GM21619 (cell line): ENCODE results near the gene LEF1.

Experiments
- ATAC-seq: cut with Tn5 transposase; IDR thresholded peaks from one replicate; pipeline ENCODE4 v1.9.1; 2021; ENCODE audit not compliant: unreplicated experiment

LEF1 gene

GRCh38 chr4:108168671-108169523 lies at the start of gene LEF1:
Gene LEF1 (minus strand): TSS chr4:108168932. CDS start chr4:108167767, 1,165 bp downstream.
- peak; percentile 26 for ATAC-seq

GRCh38 chr4:108216510-108216909 lies 47.8 kb upstream of the LEF1 start:
- ATAC-seq = no peak

DNA sequence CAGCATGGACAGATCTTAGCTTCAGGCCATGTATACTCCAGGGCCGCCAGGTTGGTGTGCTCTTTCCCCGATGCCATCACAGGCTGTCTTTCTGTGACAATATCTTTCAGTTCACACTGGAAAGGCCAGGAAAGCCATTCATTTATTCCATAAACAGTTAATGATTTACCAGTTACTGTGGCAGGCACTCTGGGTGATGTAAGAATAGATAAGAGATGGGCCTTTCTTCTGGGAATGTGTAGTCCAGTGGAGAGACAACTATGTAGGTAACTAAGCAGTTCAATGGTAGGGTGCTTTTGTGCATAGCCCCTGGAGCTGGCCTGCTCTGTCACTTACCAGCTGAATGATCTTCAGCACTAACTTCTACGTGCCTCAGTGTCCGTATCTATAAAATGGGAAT lies 46.3 kb upstream of the LEF1 start:
- no peak for ATAC-seq

DNA sequence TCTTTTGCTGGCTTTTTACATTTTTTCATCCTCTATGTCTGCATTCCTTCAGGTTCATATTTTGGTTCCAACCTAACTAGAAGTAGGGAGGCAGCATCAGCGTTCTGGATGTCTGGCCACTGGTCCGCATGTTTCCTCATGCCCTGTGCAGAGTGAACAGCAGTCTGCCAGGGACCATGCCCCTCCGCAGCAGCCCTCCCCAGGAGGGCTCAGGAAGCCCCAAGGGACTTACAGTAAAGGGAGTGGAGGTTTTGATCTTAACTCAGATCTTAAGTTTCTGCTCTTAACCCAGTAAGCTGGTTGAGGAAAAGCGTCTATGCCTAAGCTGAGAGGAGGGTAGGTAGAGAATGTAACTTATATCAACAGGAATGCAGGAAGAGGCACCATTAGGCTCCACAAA lies 45.0 kb upstream of the LEF1 start:
- ATAC-seq = no peak

GRCh38 chr4:108213308-108213707 lies 44.6 kb upstream of the LEF1 start:
- ATAC-seq = no peak

DNA sequence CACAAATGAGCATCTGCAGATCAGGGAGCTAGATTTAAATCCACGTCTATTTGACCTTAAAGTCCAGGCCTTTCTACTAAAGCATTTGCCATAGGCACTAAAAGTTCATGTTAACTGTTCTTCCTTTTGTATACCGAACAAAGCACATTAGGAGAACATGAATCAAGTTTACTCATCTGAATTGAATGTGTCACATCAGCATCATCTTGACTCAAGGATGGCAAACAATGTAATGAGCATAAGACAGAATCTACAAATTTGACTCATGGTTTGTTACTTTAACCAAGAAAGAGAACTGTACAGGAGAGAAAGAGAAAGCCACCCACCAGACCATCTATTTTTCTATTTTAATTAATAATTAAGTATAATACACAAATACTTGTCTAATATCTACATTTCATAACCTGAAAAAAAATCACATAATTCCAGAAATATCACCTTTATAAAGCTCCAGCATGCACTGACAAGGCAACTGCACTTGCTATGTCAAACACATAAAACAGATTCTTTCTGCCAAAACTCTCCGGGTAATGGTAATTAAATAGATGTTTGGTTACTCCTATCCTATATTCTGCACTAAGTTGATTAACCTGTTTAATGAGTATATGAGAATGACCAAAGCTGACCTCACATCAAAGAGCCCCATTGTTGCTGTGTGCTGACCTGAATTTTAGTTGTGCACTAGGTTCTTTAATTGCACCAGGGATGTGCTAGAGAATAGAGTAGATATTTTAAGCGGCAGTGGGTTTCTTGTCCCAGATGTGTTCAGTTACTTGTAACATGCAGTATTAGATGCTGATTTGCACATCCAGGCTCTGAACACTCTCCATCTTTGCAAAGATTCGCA lies 42.5 kb upstream of the LEF1 start:
- no peak for ATAC-seq

- ATAC-seq = no peak
Measured at GRCh38 chr4:108209489-108209888, 40.8 kb upstream of the LEF1 start.

GRCh38 chr4:108205859-108206258 lies 37.1 kb upstream of the LEF1 start:
- no peak for ATAC-seq

DNA sequence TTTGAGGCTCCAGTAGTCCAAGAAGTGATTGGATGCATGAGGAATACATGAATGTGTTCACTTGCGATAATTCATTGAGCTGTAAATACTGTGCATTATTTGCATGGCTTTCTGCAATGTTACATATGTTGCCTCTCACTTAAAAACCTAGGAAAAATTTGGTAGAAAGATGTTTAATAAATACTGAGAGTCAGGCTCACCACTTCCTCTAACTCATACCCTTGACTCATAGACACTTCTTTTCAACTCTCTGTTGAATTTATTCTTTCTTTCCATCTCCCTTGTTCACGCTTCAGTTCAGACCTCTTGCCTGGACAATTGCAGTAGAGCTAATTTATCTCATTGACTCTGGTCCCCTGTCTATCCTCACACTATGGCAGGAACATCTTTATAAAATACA lies 35.8 kb upstream of the LEF1 start:
- ATAC-seq = no peak

DNA sequence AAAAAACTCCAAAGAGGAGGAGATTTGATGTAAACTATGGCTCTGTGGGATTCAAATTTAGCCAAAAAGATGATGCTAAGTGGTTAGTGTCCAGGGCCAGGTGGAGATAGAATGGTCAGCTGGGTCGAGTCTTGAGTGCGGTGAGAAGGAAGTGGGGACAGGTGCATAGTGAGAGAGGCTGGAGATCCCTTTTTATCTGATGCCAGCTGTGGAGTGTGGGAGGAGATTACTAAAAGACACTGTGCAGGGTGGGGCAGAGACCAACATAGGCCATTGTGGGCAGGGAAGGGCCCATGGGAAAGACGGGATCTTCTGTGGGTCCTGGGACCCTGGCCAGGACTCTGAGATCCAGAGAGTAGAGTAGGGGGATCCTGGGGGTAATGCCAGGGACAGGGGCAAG lies 34.6 kb upstream of the LEF1 start:
- no peak for ATAC-seq

GRCh38 chr4:108201774-108202173 lies 33.0 kb upstream of the LEF1 start:
- no peak for ATAC-seq

DNA sequence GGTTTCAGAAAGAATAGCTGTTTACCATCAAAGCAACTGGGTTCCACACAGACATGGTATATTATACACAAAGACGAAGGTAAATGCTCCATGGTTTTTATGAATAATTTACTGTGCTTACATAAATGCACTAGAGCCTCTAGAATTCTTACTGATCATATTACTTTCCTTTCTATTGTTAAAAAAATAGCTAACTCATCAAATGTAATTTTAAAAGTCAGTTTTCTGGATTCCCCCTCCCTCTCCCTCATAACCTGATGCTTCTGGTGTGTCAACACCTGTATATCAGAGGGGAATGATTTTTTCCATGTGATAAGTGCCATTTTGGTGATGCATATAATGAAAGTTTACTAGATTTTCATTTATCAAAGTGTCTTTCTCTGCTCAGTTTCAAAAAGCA lies 31.1 kb upstream of the LEF1 start:
- ATAC-seq = no peak

- ATAC-seq = no peak
Measured at GRCh38 chr4:108193886-108194672, 25.3 kb upstream of the LEF1 start.

- no peak for ATAC-seq
Measured at GRCh38 chr4:108192935-108193334, 24.2 kb upstream of the LEF1 start.

DNA sequence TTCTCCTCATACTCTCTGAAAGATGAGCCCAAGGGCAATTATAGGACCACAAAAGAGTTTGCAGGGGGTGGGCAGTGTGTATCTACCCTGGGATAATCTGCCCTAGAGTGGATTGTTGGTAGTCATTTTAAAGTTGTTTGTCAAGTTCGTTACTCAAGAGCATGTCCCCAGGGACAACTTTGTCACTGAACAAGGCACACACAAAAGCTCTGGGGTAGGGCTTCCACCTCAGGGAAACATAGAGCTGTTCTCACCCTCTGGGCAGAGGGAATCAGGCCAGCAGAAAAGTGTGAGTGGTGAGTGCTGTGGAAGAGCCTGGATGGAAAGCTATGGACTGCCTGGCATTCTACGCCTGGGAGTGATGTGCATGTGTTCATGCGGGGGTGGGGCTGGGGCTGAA lies 23.3 kb upstream of the LEF1 start:
- ATAC-seq = no peak

GRCh38 chr4:108191269-108191914 lies 22.7 kb upstream of the LEF1 start:
- no peak for ATAC-seq

DNA sequence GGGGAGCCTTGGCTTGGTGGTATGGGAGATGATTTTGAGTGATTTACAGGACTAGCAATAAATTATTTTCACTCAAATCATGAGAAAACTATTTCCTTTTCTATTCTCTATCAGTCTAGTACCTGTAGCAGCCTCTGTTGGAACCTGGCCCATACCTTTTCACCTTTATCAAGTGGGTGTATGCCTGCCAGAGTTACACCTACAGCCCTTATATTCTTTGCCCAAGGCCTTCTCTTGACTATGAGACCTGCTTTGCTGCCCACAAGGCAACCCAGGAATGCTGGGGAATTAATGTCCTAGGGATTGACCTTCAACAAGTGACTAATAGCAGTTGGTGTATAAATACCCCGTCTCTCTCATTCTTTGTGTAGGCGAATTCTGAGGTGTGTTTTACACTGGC lies 20.0 kb upstream of the LEF1 start:
- no peak for ATAC-seq

GRCh38 chr4:108185252-108185651 lies 16.5 kb upstream of the LEF1 start:
- ATAC-seq = no peak

GRCh38 chr4:108184453-108185049 lies 15.8 kb upstream of the LEF1 start:
- ATAC-seq = no peak

GRCh38 chr4:108181704-108182103 lies 13.0 kb upstream of the LEF1 start:
- ATAC-seq = peak; percentile 76
